ENCODE measurements around the gene PRDM10. TPM values are rescaled to one million over a fixed set of nuclear protein-coding genes. Genes with fewer than 3 reads are reported as not detected.

The PRDM10 gene
- total RNA-seq, 1 experiment from 2014 or later: 7.7 TPM

GRCh38 chr11:130034236-130034635, 31.6 kb upstream of the PRDM10 start:
- H2BK15ac ChIP-seq (ENCODE audit: low read depth, low read length): no peak overlapping the region
- no peak overlapping the region for H2AFZ ChIP-seq (ENCODE audit: low read length)
- no peak overlapping the region for H3K14ac ChIP-seq (ENCODE audit: insufficient read depth, low read length)
- H3K4ac ChIP-seq (ENCODE audit: low read depth, low read length): no peak overlapping the region
- H3K27ac ChIP-seq (ENCODE audit: insufficient read length, low read depth, low read length): no peak overlapping the region
- no peak overlapping the region for H3K23ac ChIP-seq (ENCODE audit: insufficient read length, low read depth, low read length)
- Mint-ChIP-seq H3K4me3 (no peak overlapping the region), H3K27me3 (ENCODE audit: low read depth) (no peaks in the 10 kb centered on the region), H3K9me3 (no peaks in the 10 kb centered on the region), H3K27ac (no peak overlapping the region), H3K36me3 (ENCODE audit: insufficient read depth in 1 of 3, low read depth in 3 of 3) (no peaks in the 10 kb centered on the region), H3K4me1 (peaks cover 25 to 28% of the 10 kb centered on the region in 2 experiments)
- DNase-seq: no peak
- no peak overlapping the region for H4K8ac ChIP-seq (replicated peaks; ENCODE audit: insufficient read length, low read depth, low read length)
- H3K4me2 ChIP-seq (ENCODE audit: insufficient read depth, insufficient read length, low read length): no peak overlapping the region
- no peak overlapping the region for H4K5ac ChIP-seq (ENCODE audit: insufficient read length, low read depth, low read length)
- H3K56ac ChIP-seq (ENCODE audit: insufficient read length, low read depth, low read length): no peak overlapping the region
- no peaks in the 10 kb centered on the region for H3K79me2 ChIP-seq (ENCODE audit: insufficient read depth, low read length)
- H3T11ph ChIP-seq (ENCODE audit: low read length): no peak overlapping the region
- no peaks in the 10 kb centered on the region for H3K27me3 ChIP-seq (ENCODE audit: insufficient read depth, low read length)
- H3K4me1 ChIP-seq (ENCODE audit: insufficient read depth, low read length): no peaks in the 10 kb centered on the region; the same call in 1 of the 2 replicates
- H3K18ac ChIP-seq (ENCODE audit: insufficient read length, low read depth, low read length): no peak overlapping the region
- H4K20me1 ChIP-seq (ENCODE audit: control insufficient read depth, insufficient read depth, insufficient read length): no peaks in the 10 kb centered on the region
- no peak overlapping the region for H4K91ac ChIP-seq (ENCODE audit: insufficient read length, low read depth, low read length)
- no peak overlapping the region for H2AK5ac ChIP-seq (ENCODE audit: insufficient read length, low read length)
- no peak overlapping the region for H2BK5ac ChIP-seq (ENCODE audit: insufficient read length, low read length)
- no peak overlapping the region for H2BK20ac ChIP-seq (ENCODE audit: low read depth, low read length, poor library complexity, severe bottlenecking)
- H3K9ac ChIP-seq (ENCODE audit: extremely low read depth, insufficient read length, low read length): no peak overlapping the region
- no peaks in the 10 kb centered on the region for H3K23me2 ChIP-seq (ENCODE audit: insufficient read length, low read depth, low read length, poor library complexity, severe bottlenecking)
- H2BK12ac ChIP-seq (ENCODE audit: insufficient read length, low read depth, low read length): no peak overlapping the region
- no peaks in the 10 kb centered on the region for H3K79me1 ChIP-seq (ENCODE audit: insufficient read depth, low read depth, low read length, poor library complexity, severe bottlenecking)
- H3K9me3 ChIP-seq (ENCODE audit: control insufficient read depth, low read depth, low read length): no peaks in the 10 kb centered on the region
- no peak for TF ChIP-seq CTCF (conservative IDR thresholded peaks at IDR 0.05)
- no peak overlapping the region for H2BK120ac ChIP-seq (ENCODE audit: low read depth, low read length, poor library complexity, severe bottlenecking)

Measured in H9 (cell line).